Measurements from ENCODE around the gene FAM131A.
A peak's percentile ranks its signal among the peaks of the same experiment; 100 is the strongest.

FAM131A gene

DNA sequence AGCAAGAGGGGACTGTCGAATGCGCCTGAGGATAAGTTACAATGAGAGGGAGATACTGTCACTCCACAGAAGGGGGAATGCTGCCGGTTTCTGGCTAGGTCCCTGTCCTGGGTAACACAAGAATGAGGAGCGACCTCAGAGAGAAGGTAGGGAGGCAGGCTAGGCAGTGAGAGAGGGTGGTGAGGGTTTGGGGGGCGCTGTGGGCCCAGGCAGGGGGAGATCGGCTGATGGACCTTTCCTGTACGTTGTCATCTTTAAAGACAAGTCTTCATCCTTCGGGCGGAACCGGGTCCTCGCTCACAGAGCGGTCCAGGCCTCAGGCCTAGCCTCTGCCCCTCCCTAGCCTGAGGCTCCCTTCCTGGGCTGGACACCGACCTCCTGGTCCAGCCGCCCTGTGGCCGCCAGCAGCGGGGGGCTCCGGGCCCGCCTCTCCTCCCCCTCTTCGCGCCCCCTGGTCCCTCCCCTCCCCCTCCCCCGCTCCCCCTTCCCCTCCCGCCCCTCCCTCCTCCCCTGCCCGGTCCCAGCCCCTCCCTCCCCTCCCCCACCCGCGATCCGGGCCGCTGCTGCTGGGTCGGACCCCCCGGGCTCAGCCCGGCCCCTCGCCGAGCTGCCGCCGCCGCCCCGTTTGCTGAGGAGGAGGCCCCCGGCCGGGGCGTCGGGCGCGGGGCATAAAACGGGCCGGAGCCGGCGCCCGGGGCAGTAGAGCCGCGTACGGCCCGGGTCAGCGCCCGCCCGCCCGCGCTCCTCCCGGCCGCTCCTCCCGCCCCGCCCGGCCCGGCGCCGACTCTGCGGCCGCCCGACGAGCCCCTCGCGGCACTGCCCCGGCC, 42.2 kb downstream of the FAM131A start, which contains the start of gene CHRD:
TSS of gene CHRD (plus strand) at position 697 of the 827 bp plus-strand sequence. CDS start 265 bp downstream, outside the sequence.
- DNase-seq: no peak

DNA sequence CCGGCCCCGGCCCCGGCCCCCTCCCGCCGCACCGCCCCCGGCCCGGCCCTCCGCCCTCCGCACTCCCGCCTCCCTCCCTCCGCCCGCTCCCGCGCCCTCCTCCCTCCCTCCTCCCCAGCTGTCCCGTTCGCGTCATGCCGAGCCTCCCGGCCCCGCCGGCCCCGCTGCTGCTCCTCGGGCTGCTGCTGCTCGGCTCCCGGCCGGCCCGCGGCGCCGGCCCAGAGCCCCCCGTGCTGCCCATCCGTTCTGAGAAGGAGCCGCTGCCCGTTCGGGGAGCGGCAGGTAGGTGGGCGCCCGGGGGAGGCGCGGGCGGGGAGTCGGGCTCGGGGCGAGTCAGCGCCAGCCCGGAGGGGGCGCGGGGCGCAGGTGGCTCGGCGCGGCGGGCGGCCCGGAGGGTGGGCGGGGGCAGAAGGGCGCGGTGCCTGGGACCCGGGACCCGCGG, 42.8 kb downstream of the FAM131A start:
- peak; percentile 46 for DNase-seq

DNA sequence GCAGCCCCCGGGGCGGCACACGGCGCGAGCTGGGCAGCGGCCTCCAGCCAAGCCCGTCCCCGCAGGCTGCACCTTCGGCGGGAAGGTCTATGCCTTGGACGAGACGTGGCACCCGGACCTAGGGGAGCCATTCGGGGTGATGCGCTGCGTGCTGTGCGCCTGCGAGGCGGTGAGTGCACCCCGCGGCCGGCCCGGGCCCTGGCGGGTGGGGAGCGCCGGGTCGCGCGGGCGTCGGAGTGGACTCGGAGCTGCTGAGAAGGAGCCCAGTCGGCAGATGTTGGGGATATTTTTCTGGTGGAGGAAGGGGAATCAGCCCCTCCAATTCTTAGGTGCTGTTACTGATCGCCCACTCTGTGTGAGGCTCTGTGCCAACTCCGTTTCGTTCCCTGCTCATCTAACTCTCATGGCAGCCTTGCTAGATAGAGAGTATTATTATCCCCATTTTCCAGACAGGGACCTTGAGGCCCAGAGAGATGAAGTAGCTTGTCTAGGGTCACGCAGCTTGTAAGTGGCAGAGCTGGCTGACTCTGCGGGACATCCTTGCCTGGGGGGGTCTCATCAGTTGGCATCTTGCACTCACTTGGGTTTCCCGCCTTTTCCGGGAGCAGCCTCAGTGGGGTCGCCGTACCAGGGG, 43.3 kb downstream of the FAM131A start:
- peak; percentile 27 for DNase-seq

DNA sequence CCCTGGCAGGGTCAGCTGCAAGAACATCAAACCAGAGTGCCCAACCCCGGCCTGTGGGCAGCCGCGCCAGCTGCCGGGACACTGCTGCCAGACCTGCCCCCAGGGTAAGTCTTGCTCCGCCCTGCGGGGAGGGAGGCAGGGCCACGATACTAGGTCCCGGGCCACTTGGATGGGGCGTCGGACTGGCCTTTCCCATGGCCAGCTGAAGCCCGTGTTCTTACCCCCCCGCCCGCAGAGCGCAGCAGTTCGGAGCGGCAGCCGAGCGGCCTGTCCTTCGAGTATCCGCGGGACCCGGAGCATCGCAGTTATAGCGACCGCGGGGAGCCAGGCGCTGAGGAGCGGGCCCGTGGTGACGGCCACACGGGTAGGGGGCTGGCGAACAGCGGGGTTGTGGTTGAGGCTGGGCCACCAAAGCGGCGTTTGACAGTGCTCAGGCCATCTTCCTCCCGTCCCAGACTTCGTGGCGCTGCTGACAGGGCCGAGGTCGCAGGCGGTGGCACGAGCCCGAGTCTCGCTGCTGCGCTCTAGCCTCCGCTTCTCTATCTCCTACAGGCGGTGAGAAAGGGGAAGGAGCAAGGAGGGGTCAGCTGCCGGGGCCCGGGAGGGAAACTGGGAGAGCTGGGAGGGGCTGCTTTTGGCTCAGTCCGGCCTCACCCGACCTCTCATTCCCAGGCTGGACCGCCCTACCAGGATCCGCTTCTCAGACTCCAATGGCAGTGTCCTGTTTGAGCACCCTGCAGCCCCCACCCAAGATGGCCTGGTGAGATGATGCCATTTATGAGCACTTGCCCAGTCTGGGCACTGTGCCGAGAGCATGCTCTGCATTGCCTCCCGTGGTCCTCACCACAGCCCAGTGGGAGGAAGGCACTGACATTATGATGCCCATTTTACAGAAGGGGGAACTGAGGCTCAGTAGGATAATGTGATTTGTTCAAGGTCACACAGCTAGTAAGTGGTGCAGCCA, 44.1 kb downstream of the FAM131A start:
- DNase-seq: peak; percentile 8

GRCh38 chr3:184382326-184383032, 45.1 kb downstream of the FAM131A start:
- DNase-seq: no peak

- DNase-seq: no peak
These were observed 45.8 kb downstream of the FAM131A start for GRCh38 chr3:184383033-184383740.

GRCh38 chr3:184384342-184384741, 46.9 kb downstream of the FAM131A start:
- no peak for DNase-seq

DNA sequence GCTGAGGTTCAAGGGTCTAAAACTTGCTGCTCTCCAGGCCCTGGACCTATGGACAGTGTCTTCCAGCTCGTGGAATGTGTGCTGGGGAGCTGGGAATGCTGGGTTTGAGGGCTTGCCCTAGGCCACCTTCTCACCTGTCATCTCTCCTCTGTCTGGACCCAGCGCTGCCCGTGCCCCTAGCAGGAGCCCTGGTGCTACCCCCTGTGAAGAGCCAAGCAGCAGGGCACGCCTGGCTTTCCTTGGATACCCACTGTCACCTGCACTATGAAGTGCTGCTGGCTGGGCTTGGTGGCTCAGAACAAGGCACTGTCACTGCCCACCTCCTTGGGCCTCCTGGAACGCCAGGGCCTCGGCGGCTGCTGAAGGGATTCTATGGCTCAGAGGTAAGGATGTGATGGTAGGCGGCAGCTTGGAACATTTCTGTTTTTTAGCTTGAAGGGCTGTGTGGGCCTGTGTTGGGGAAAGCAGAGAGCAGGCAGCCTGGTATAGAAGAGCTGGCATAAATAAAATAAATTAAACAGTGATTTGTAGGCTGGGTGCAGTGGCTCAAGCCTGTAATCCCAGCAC, 47.5 kb downstream of the FAM131A start:
- no peak for DNase-seq

DNA sequence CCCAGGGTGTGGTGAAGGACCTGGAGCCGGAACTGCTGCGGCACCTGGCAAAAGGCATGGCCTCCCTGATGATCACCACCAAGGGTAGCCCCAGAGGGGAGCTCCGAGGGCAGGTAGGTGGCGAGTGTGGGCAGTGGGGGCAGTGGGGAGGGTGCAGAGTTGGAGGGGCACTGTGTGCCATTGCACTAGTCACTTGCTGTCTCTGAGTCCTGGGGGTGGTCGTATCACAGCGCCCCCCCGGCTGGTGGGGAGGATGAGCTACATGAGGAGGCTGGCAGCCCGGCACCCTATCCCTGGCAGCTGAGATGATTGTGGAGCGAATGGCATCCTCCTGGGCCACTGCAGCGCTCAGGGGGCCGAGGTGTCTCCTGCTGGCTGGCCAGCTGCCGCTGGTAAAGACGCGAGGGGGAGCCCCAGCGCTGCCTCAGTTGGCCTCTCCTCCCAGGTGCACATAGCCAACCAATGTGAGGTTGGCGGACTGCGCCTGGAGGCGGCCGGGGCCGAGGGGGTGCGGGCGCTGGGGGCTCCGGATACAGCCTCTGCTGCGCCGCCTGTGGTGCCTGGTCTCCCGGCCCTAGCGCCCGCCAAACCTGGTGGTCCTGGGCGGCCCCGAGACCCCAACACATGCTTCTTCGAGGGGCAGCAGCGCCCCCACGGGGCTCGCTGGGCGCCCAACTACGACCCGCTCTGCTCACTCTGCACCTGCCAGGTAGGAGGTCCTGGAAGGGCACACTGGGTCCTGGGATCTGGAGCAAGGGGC, 48.8 kb downstream of the FAM131A start:
- DNase-seq: no peak

DNA sequence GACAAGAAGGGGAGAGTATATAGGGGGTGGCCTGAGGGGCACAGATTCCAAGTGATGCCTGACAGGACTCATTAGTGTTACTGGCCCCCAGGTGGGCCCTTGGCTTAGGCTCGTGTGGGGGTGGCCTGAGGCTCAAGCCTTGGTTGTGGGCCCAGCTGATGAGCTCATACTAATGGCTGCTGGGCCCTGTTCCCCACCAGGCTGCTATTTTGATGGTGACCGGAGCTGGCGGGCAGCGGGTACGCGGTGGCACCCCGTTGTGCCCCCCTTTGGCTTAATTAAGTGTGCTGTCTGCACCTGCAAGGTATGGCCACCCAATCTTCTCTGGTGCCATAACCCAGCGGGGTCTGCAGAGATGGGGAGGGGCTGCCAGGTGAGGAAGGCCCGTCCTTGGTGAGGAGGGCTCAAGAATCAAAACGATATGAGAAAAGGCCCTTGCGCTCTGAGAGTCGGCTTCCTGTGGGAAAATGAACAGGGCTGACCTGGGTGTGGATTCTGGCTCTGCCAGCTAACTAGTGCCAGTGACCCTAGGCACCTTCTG, 49.8 kb downstream of the FAM131A start:
- DNase-seq: no peak

GRCh38 chr3:184388164-184388935, 51.0 kb downstream of the FAM131A start:
- no peak for DNase-seq

- DNase-seq: no peak
These were observed 51.5 kb downstream of the FAM131A start for GRCh38 chr3:184388936-184389230.

DNA sequence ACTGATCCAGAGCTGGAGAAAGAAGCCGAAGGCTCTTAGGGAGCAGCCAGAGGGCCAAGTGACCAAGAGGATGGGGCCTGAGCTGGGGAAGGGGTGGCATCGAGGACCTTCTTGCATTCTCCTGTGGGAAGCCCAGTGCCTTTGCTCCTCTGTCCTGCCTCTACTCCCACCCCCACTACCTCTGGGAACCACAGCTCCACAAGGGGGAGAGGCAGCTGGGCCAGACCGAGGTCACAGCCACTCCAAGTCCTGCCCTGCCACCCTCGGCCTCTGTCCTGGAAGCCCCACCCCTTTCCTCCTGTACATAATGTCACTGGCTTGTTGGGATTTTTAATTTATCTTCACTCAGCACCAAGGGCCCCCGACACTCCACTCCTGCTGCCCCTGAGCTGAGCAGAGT, 52.0 kb downstream of the FAM131A start:
- DNase-seq: no peak

- DNase-seq: no peak
These were observed 52.6 kb downstream of the FAM131A start for GRCh38 chr3:184389935-184390528.

DNA sequence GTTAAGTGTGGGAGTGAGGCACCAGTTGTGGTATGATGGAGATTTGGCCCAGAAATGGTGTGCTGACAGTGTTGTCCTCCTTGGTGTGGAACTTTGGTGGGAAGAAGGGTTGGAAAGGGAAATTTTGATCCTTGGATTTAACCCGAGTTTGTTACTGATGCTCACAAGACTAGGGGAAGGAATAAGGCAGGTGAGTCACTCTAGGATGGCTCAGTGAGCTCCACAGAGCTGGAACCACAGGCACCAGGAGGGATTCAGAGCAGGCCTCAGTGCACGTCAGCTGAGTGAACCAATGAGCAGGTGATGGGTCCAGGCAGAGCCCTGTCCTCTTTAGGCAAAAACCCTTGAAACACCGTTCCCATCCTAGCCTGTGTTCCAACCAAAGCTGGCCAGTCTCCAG, 53.9 kb downstream of the FAM131A start:
- DNase-seq: no peak

DNA sequence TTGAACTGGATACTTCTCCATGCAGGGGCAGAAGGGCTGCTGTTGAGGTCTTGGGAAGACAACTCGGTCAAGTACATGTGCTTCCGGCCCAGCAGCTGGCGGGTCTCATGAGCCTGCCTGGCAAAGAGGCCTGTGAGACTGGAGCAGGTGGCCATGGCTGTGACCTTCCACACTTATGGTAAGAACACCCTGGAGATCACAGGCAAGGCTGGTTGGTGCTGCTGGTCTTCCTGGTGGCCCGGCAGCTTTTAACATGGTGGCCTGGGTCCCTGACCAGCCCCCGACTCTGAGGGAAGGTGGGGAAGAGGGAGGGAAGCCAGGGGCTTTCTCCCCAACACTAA, 57.9 kb downstream of the FAM131A start:
- no peak for DNase-seq
